Muscle layer of duodenum (tissue), 2 donors: ENCODE measurements around the gene ANKS1B.
"Not testable (repeated sequence)": the region's sequence is repeated elsewhere in the genome, so short reads cannot be mapped to it uniquely, and the experiment has no call there.

Experiments used
- H3K27ac ChIP-seq: one replicate; pipeline ENCODE4 v1.7.0; 2013; ENCODE audit warnings: mild to moderate bottlenecking, low read length
- H3K27me3 ChIP-seq: one replicate; pipeline ENCODE4 v1.7.0; 2013; ENCODE audit warnings: low read depth, mild to moderate bottlenecking, control low read depth, low read length
- H3K36me3 ChIP-seq, 2 donors: one replicate each; pipeline ENCODE4 v1.7.0; 2013; ENCODE audit warnings: low read length in 2 of 2, control low read depth in 1 of 2, mild to moderate bottlenecking in 1 of 2; ENCODE audit not compliant: insufficient read depth in 2 of 2, control insufficient read depth in 1 of 2
- H3K4me1 ChIP-seq, 2 donors: one replicate each; pipeline ENCODE4 v1.7.0; 2013; ENCODE audit warnings: low read length in 2 of 2, mild to moderate bottlenecking in 2 of 2, control low read depth in 1 of 2, moderate library complexity in 1 of 2; ENCODE audit not compliant: insufficient read depth in 2 of 2, control insufficient read depth in 1 of 2
- H3K4me3 ChIP-seq, 2 donors: one replicate each; pipeline ENCODE4 v1.7.0; 2013; ENCODE audit warnings: low read length in 2 of 2, low read depth in 1 of 2, mild to moderate bottlenecking in 1 of 2
- H3K9me3 ChIP-seq, 2 donors: one replicate each; pipeline ENCODE4 v1.7.0; 2013; ENCODE audit warnings: low read length in 2 of 2, control low read depth in 1 of 2, mild to moderate bottlenecking in 1 of 2; ENCODE audit not compliant: control insufficient read depth in 1 of 2
- donor health status: healthy.

The ANKS1B gene

GRCh38 chr12:99620159-99620479 lies 364.6 kb downstream of the ANKS1B start:
- H3K27ac ChIP-seq = no peak overlapping the region
- H3K9me3 ChIP-seq = peaks cover 0 to 16% of the 10 kb centered on the region in 2 donors
- H3K36me3 ChIP-seq = no peaks in the 10 kb centered on the region
- H3K27me3 ChIP-seq = no peaks in the 10 kb centered on the region
- H3K4me1 ChIP-seq = no peaks in the 10 kb centered on the region
- no peak overlapping the region for H3K4me3 ChIP-seq

- no peaks in the 10 kb centered on the region for H3K27me3 ChIP-seq
- no peaks in the 10 kb centered on the region for H3K36me3 ChIP-seq
- H3K4me1 ChIP-seq = no peaks in the 10 kb centered on the region
- no peak overlapping the region for H3K4me3 ChIP-seq
- H3K9me3 ChIP-seq = peaks cover 0 to 16% of the 10 kb centered on the region in 2 donors
- no peak overlapping the region for H3K27ac ChIP-seq
Measured at GRCh38 chr12:99619389-99620158, 365.2 kb downstream of the ANKS1B start.

GRCh38 chr12:99618657-99619056 lies 366.1 kb downstream of the ANKS1B start:
- Histone ChIP-seq H3K9me3 (peaks cover 0 to 16% of the 10 kb centered on the region in 2 donors), H3K4me3 (no peak overlapping the region)

GRCh38 chr12:99611599-99611998 lies 373.1 kb downstream of the ANKS1B start:
- Histone ChIP-seq H3K27me3 (no peaks in the 10 kb centered on the region), H3K36me3 (no peaks in the 10 kb centered on the region), H3K9me3 (no peaks in the 10 kb centered on the region), H3K4me3 (no peak overlapping the region), H3K27ac (no peak overlapping the region), H3K4me1 (no peaks in the 10 kb centered on the region)

More at GRCh38 chr12:99618657-99619056, 366.1 kb downstream of the ANKS1B start:
- Histone ChIP-seq H3K4me1 (no peaks in the 10 kb centered on the region), H3K36me3 (no peaks in the 10 kb centered on the region), H3K27ac (no peak overlapping the region), H3K27me3 (no peaks in the 10 kb centered on the region)

GRCh38 chr12:99611117-99611516 lies 373.6 kb downstream of the ANKS1B start:
- no peaks in the 10 kb centered on the region for H3K4me1 ChIP-seq
- H3K9me3 ChIP-seq = no peaks in the 10 kb centered on the region
- no peak overlapping the region for H3K27ac ChIP-seq
- no peaks in the 10 kb centered on the region for H3K36me3 ChIP-seq
- H3K27me3 ChIP-seq = no peaks in the 10 kb centered on the region
- H3K4me3 ChIP-seq = no peak overlapping the region

- Histone ChIP-seq H3K36me3 (no peaks in the 10 kb centered on the region), H3K9me3 (no peaks in the 10 kb centered on the region), H3K4me1 (no peaks in the 10 kb centered on the region), H3K4me3 (no peak overlapping the region), H3K27me3 (no peaks in the 10 kb centered on the region), H3K27ac (no peak overlapping the region)
Measured at GRCh38 chr12:99609455-99610181, 375.1 kb downstream of the ANKS1B start.

GRCh38 chr12:99600388-99600787 lies 384.3 kb downstream of the ANKS1B start:
- Histone ChIP-seq H3K4me3 (no peak overlapping the region), H3K27me3 (no peaks in the 10 kb centered on the region), H3K36me3 (no peaks in the 10 kb centered on the region), H3K9me3 (no peaks in the 10 kb centered on the region), H3K4me1 (no peaks in the 10 kb centered on the region), H3K27ac (no peak overlapping the region)

- Histone ChIP-seq H3K27me3 (no peaks in the 10 kb centered on the region), H3K4me1 (no peaks in the 10 kb centered on the region), H3K36me3 (no peaks in the 10 kb centered on the region), H3K9me3 (no peaks in the 10 kb centered on the region), H3K4me3 (no peak overlapping the region), H3K27ac (no peak overlapping the region)
Measured at GRCh38 chr12:99598785-99599184, 386.0 kb downstream of the ANKS1B start.

- Histone ChIP-seq H3K27me3 (no peaks in the 10 kb centered on the region), H3K9me3 (no peaks in the 10 kb centered on the region), H3K36me3 (no peaks in the 10 kb centered on the region), H3K4me3 (no peak overlapping the region), H3K27ac (no peak overlapping the region), H3K4me1 (no peaks in the 10 kb centered on the region)
Measured at GRCh38 chr12:99596762-99597161, 388.0 kb downstream of the ANKS1B start.

- H3K27ac ChIP-seq, H3K4me3 ChIP-seq, H3K36me3 ChIP-seq, H3K27me3 ChIP-seq, H3K4me1 ChIP-seq, H3K9me3 ChIP-seq: not testable (repeated sequence)
Measured at GRCh38 chr12:99577125-99577524, 407.6 kb downstream of the ANKS1B start.

- H3K36me3 ChIP-seq = no peaks in the 10 kb centered on the region
- no peak overlapping the region for H3K4me3 ChIP-seq
- H3K4me1 ChIP-seq = no peaks in the 10 kb centered on the region
- no peaks in the 10 kb centered on the region for H3K9me3 ChIP-seq
- no peak overlapping the region for H3K27ac ChIP-seq
- no peaks in the 10 kb centered on the region for H3K27me3 ChIP-seq
Measured at GRCh38 chr12:99573980-99574379, 410.8 kb downstream of the ANKS1B start.
